ENCODE data around the gene ARMC3.

DNA sequence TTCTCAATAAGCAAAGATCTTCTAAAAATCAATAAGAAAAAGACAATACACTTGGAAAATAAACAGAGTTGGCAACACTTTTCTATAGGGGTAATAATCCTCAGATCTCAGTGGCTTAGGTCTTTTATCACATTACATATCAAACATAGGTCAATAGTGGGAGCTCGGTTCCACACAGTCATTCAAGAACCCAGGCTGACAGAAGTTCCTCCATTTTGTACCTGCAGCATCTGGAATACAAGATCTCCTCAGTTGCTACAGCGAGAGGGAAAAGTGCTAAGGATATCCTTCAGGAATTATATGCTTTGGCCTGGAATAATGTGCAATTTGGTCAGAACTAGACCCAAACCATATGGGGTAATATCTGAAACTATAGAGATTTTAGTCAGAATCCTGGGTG is 112.1 kb downstream of the ARMC3 start:
- TF ChIP-seq ZNF274 (IDR thresholded peaks at IDR 0.05; ENCODE audit: low read depth, low read length) (no peak), YY1 (IDR thresholded peaks at IDR 0.05; ENCODE audit: insufficient read depth, insufficient read length) (no peak)

Measured in NT2/D1 (cell line).